AG10803 (cell line): Measurements from ENCODE around the gene CYB5D1.

Experiments
- DNase-seq: peaks from one replicate; pipeline ENCODE4 v3.0.0; 2010; ENCODE audit warnings: low read depth
- H3K4me3 ChIP-seq: 2 replicates; pipeline ENCODE4 v1.5.1; 2011; ENCODE audit warnings: mild to moderate bottlenecking, low read length, control low read depth
- CTCF ChIP-seq: conservative IDR thresholded peaks from 2 replicates; pipeline ENCODE4 v1.5.1; 2011; ENCODE audit warnings: mild to moderate bottlenecking, low read length, control low read depth, inconsistent platforms

The CYB5D1 gene

DNA sequence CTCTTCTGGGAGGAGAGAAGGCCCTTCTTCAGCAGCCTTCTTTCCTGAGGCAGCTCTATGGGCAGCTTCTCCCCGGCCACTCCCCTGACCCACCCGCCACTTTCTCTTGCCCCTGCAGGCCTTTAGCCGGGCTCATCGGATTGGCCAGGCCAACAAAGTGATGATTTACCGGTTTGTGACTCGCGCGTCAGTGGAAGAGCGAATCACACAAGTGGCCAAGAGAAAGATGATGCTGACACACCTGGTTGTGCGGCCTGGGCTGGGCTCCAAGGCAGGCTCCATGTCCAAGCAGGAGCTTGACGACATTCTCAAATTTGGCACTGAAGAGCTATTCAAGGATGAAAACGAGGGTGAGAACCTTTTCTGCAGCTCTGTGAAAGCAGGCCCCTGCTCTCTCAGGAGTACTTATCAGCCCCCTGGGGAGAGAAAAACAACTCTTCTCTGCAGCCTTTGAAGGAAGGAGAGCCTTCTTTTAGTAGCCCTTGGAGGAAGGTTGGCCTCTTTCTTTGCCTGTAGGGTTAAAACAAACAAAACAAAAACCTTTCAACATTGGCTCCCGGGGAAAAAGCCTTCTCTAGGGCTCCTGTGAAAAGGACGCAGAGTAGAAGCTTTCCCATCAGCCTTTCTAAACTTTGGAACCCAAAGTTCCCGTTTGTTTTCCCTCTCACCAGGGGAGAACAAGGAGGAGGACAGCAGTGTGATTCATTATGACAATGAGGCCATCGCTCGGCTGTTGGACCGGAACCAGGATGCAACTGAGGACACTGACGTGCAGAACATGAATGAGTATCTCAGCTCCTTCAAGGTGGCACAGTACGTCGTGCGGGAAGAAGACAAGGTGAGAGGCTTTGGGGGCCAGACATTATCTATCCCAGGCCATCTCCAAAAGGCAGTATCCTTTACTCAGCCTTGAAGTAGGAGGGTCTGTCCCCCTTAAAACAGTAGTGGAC, 45.6 kb downstream of the CYB5D1 start:
- DNase-seq = no peak
- no peak for TF ChIP-seq CTCF
- H3K4me3 ChIP-seq = no peak overlapping the region

DNA sequence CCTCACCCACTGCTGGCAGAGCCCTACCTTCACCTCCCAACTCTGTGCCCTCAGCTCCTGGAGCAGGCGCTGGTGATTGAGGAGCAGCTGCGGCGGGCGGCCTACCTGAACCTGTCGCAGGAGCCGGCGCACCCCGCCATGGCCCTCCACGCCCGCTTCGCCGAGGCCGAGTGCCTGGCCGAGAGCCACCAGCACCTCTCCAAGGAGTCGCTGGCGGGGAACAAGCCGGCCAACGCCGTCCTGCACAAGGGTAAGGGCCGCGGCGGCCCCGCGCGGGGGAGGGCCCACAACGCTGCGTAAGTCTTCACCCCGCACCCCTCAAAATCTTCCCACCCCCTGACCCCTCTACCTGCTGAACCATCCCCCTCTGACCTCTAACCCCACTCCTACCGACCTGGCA, 51.3 kb downstream of the CYB5D1 start:
- no peak for TF ChIP-seq CTCF
- H3K4me3 ChIP-seq = no peak overlapping the region
- DNase-seq = no peak

GRCh38 chr17:7910281-7910680, 52.5 kb downstream of the CYB5D1 start:
- no peak for TF ChIP-seq CTCF
- DNase-seq = no peak
- no peak overlapping the region for H3K4me3 ChIP-seq

- no peak for TF ChIP-seq CTCF
- DNase-seq = no peak
Observed at GRCh38 chr17:7910711-7911110, 52.9 kb downstream of the CYB5D1 start.

DNA sequence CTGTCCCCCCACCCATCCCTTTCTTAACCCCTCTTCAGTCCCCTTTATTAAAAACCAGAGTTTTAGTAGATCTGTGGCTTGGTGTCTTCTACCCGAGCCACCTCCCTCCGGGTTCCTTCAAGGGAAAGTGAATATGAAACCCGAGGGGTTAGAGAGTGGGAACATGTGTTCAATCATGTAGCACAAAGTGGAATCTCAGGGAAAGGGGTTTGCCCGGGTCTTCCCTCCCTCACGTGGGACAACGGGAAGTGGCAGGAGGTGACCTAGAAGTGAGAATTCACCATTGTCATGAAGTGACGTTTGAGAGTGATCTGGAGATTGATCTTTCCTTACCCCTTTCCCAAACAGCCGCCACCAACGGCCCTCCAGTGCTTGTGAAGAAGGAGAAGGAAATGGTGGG, 53.3 kb downstream of the CYB5D1 start:
- DNase-seq = no peak
- no peak for TF ChIP-seq CTCF
- H3K4me3 ChIP-seq = no peak overlapping the region

More at GRCh38 chr17:7910711-7911110, 52.9 kb downstream of the CYB5D1 start:
- H3K4me3 ChIP-seq = no peak overlapping the region
